ENCODE results near the gene ESR2.
"Not testable (repeated sequence)": the region's sequence is repeated elsewhere in the genome, so short reads cannot be mapped to it uniquely, and the experiment has no call there.

The ESR2 gene

GRCh38 chr14:64045091-64045490 is 249.1 kb downstream of the ESR2 start:
- DNase-seq (ENCODE audit: low spot score) (no peak), FAIRE-seq (no peak)

GRCh38 chr14:64043296-64043695 is 250.9 kb downstream of the ESR2 start:
- not testable (repeated sequence) for FAIRE-seq; DNase-seq (ENCODE audit: low spot score)

GRCh38 chr14:64040044-64040443 is 254.1 kb downstream of the ESR2 start:
- FAIRE-seq (no peak), DNase-seq (ENCODE audit: low spot score) (no peak)

GRCh38 chr14:64038841-64039542 is 255.2 kb downstream of the ESR2 start:
- DNase-seq (ENCODE audit: low spot score) (no peak), FAIRE-seq (no peak)

GRCh38 chr14:64037869-64038745 is 256.1 kb downstream of the ESR2 start:
- not testable (repeated sequence) for FAIRE-seq; DNase-seq (ENCODE audit: low spot score)

GRCh38 chr14:64035143-64035542 is 259.0 kb downstream of the ESR2 start:
- FAIRE-seq: no peak
- DNase-seq (ENCODE audit: low spot score): no peak

Data from RCC 7860 (cell line).